Stimulated activated CD4-positive, alpha-beta T cell treated with anti-CD3 and anti-CD28 coated beads, Interleukin-4, amount 100 ng/mL, for 48 hours (primary cell): ENCODE measurements around the gene STARD10.

Source experiments
- DNase-seq, 2 donors: peaks; one replicate each; pipeline ENCODE4 v3.0.0-alpha.2; 2020; ENCODE audit warnings: low read depth in 2 of 2

The STARD10 gene

GRCh38 chr11:72705442-72706365, 88.1 kb downstream of the STARD10 start:
- no peak for DNase-seq

GRCh38 chr11:72704783-72705265, 89.0 kb downstream of the STARD10 start:
- DNase-seq: no peak
